COR-L47 (cell line): ENCODE measurements around the gene VAX1.
"Not testable (repeated sequence)": the region's sequence is repeated elsewhere in the genome, so short reads cannot be mapped to it uniquely, and the experiment has no call there.

Experiments
- DNase-seq: peaks from one replicate; lab custom pipeline; 2025; lab: John Stamatoyannopoulos, UW

The VAX1 gene, protein sequence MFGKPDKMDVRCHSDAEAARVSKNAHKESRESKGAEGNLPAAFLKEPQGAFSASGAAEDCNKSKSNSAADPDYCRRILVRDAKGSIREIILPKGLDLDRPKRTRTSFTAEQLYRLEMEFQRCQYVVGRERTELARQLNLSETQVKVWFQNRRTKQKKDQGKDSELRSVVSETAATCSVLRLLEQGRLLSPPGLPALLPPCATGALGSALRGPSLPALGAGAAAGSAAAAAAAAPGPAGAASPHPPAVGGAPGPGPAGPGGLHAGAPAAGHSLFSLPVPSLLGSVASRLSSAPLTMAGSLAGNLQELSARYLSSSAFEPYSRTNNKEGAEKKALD

DNA sequence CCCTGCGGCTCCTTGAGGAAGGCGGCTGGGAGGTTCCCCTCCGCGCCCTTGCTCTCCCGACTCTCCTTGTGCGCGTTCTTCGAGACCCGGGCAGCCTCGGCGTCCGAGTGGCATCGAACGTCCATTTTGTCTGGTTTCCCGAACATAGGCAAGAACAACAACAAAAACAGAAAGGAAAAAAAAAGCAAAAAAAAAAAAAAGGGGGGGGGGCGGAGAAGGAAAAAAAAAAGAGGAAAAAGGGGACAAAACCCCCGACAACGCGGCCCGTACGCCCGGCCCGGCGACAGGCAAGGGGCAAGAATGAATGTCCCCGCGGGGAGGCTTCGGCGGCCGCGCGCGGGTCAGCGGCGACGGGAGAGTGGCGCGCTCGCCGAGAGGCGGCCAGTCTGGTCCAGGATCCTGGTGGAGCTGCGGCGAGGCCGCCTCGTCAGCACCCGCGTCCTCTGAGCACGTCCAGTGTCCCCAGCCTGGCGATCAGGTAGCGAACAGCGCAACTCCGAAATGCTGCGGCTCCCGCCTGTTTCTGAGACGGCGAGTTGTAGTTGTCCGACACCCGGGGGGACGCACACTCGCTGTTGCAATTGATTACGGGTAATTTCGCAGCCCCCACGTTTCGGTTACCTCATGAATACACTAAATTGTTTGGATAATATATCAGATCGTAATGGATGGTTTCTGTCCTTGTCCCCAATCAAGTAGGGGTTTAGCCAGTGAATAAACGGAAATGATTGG, at the start of gene VAX1:
TSS of gene VAX1 (minus strand) at position 360 of the 732 bp plus-strand sequence. CDS start at position 146, 214 bp downstream.
- DNase-seq = no peak

GRCh38 chr10:117186832-117187615, 49.0 kb upstream of the VAX1 start:
- no peak for DNase-seq

GRCh38 chr10:117185817-117186216, 47.7 kb upstream of the VAX1 start:
- not testable (repeated sequence) for DNase-seq

DNA sequence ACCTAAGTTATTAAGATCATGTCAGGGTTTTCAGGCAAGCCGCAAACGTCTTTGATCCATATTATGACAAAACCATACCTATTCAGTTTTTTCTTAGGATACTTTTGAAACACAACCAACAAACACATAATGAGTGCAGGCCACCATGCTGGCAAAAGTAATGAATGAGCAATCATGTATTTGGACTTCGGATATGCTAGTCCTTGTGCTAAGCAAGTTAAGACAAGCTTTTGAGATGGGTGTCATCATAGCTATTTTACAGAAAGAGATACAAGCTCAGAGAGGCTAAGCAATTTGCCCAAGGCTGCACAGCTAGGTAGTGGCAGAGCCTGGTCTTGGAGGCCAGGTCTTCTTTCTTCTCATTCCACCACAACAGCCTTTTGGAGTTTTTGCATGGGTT, 46.8 kb upstream of the VAX1 start:
- no peak for DNase-seq

GRCh38 chr10:117184296-117184695, 46.2 kb upstream of the VAX1 start:
- no peak for DNase-seq

GRCh38 chr10:117178190-117178589, 40.1 kb upstream of the VAX1 start:
- DNase-seq = no peak

DNA sequence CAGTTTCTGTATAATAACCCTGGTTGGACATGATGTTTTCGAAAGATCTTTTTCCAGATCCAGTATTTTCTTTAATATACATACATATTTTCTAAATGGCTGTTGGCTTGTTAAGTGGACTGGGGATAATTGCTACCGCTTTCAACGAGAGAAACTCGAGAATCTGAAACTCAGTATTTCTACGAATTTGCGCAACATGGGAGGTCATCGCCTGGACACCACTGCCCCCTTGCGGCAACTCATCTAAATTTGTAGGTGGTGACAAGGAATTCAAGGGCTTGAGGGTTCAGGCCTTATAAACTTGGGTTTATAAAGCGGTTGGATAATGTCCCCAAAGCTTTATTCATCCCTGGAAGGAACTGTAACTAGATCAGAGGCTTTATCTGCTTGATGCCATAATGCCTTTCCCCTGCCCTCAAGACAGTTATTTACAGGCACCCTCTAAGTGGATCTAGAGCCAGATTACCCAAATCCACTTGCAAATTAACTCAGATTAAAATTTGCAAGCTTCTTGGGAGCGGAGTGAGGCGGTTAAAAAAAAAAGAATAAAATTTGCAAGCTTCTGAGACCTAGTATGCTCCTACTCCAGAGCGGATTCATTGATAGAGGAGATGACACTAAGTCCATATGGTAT, 37.9 kb upstream of the VAX1 start:
- DNase-seq = peak; percentile 36

DNA sequence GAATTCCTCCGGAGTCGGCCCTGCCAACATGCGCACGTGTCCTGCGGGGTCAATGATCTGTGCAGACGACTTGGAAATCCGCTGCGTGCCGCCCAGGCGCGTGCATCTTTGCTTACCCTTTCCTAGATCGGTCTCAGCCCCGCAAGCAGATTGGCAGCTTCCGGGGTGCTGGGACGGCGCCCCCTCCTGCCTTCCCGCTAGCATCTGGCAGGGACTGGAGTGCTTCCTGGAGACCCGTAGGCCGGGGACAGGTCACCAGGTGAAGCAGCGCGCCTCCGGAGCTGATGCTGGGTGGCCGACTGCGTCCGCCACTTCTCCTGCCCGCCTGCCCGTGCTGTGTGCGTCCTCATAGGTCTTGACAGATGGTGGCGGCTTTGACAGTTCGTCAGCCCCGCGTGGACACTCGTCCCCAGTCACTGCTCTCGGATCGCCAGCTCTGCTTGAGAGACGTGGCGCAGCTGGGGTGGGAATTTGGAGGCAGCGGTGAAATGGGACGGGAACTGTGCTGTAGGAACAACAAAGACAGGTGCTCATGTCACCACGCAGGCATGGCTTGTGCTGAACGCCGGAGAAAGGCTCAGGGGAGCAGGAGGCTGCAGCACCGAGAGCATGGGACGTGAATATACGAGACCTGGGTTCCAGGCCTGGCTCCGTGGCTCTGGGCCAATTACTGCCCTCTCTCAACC, 37.3 kb upstream of the VAX1 start:
- peak; percentile 2 for DNase-seq

GRCh38 chr10:117174439-117175214, 36.6 kb upstream of the VAX1 start:
- peak; percentile 33 for DNase-seq

DNA sequence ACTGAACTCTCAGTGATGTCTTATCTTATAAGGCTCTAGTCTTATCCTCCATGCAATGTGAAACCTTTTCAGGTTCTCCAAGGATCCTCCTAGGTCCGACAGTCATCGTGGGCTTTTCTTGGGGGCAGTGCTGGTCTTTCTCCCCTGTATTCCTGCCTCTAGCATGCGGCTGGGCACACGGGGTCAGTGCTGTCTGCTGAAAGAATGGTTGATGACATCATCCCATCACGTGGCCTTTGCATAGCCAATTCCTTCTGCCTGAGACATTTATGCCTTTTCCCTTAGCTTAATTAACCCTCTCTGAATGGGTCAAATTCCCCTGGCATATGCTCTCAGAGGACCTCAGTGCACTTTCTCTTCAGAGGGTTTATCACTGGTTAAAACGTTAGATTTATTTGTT, 32.2 kb upstream of the VAX1 start:
- DNase-seq = no peak

DNA sequence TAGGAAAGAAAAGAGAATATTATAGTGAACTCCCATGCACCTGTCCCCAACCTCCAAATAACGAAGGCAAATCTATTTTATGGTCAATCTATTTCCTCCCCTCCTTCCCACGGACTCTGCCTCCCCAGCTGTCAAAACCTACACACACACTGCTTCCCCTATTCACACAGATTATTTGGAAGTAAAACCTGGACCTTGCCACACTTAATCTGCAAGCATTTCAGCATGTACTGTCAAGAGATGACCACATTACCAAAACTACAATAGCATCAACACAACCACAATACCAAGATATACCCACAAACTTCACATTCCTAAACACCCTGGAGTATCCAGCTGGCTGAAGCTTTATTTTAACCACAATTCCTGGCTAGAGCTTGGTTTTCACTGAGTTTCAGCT, 31.4 kb upstream of the VAX1 start:
- DNase-seq = no peak

DNA sequence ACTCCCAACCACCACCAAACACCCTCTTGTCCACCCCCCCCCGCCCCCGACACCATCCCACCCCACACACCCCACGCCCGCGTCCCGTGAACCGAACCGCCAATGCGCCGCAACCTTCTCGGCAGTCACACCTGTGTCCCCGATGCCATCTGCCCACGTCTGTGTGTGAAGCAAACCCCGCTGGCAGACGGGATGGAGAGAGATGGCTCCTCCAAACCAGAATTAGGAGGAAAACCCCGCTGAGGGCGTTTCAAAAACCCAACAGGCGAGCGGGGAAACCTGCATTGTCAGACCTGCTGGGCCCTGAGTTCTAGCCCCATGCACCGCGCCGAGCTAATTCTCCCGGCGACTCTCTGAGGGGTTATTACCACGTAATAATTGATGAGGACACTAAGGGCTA, 30.7 kb upstream of the VAX1 start:
- DNase-seq = no peak

- DNase-seq = peak; percentile 10
Measured at GRCh38 chr10:117167789-117168674, 30.0 kb upstream of the VAX1 start.

DNA sequence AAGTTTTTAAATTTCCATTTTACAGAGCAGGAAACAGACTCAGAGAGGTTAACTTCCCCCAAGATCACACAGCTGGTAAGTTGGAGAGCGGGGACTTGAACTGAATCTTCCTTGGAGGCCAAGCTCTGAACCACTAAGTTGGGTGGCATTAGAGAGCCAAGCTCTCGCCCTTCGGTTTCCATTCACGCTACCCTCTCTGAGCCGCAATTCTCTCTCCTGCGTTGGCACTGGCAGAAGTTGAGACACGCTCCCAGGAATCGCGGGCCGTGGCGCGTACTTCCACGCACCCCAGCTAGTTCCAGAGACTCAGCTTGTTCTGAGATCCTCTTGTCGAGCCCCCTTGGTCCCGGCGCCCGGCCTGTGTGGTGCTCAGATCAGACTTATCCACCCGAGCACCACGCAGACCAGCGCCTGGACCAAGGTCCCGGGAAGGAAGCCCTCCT, 29.3 kb upstream of the VAX1 start:
- DNase-seq = no peak

DNA sequence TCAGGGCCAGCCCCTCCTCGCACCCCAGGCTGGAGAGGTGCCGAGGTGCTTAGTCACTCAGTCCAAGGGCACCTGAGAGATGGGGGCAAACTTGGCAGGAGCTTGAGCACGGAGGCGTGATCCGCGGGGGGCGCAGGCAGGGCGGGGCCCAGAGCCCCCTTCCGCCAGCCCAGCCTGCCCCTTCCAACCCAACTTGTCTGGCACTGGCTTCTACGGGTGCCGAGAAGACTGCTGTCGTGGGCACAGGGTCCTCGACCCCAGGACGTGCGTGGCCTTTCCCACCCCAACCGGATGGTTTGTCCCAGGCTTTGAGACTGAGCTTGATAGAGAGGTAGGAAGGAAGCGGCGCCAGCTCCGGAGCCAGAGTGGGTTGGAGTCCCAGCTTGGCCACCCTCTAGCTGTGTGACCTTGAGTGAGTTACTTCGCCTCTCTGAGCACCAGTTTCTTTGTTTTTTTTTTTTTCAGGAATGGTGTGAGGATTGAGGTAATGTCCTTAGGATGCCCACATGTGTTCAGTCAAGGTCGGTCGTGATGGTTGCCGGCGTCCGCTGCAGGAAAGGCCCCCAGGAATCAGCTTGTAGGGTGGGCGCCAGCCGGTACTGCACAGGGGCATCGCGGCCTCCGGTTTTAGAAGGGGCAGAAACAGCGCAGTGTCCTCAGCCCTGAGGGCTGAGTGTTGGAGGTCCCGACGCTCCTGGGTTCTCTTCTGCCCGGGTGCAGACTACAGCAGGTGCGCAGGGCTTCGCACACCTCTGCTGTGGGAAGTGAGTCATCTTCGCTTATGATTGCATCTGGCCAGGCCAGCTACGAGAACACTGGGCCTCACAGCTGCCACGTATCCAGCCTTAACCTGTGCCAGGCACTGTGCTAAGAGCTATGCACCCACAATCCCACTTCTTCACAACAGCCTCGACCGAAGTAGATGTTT, 28.6 kb upstream of the VAX1 start:
- no peak for DNase-seq

DNA sequence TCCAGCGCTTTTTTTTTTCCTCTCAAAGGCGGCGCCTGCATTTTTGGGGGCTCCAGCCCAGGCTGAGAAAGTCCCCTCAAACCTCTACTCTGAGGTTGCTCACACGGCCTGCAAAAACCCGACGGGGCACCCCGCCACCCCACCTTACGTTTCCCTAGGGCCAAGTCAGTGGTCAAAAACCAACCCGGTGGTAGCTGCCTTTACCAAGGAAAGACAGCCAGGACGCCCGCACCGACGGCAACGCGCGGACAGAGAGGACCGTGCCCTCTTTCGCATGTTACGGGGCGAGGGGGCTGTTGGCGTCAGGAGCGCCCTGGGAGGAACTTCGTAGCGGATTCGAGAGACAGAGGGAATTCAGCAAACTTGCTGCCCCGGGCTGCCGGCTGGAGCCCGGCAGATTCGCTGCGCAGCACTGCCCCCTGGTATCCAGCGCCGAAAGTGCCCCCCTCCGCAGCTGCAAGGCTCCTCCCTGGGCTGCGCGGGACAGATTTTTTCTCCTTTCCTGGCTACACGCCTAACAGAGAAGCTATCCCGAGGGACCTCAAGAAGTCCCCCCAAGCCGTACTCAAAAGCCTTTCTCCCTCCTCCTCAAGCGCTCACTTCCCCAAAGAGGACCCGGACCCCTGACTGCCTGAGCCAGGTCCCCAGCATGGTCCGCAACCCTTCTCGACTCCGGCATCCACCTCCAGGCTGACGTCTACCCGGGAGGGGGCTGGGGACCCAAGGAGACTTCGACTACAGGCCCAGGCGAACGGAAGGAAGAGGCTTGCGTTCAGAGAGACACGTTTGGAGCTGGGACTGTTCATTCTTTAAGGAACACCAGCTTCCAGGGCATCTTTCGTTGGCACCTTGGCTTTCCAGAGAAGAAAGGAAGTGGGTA, 27.7 kb upstream of the VAX1 start:
- no peak for DNase-seq
